ENCODE results near the gene LCE1E.

DNA sequence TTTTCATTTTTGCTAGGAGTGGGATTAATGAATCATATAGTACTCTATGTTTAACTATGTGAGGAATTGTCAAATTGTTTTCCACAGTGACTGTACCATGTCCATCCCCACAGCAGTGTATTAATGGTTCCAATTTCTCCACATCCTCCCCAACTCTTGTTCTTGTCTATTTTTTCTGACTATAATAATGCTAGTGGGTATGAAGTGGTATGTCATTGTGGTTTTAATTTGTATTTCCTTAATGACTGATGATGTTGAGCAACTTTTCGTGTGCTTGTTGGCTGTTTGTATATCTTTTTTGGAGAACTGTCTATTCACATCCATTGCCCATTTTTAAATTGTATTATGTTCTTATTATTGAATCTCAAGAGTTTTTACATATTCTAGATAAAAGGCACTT is 38.2 kb upstream of the LCE1E start:
- TF ChIP-seq, protein P1, sequence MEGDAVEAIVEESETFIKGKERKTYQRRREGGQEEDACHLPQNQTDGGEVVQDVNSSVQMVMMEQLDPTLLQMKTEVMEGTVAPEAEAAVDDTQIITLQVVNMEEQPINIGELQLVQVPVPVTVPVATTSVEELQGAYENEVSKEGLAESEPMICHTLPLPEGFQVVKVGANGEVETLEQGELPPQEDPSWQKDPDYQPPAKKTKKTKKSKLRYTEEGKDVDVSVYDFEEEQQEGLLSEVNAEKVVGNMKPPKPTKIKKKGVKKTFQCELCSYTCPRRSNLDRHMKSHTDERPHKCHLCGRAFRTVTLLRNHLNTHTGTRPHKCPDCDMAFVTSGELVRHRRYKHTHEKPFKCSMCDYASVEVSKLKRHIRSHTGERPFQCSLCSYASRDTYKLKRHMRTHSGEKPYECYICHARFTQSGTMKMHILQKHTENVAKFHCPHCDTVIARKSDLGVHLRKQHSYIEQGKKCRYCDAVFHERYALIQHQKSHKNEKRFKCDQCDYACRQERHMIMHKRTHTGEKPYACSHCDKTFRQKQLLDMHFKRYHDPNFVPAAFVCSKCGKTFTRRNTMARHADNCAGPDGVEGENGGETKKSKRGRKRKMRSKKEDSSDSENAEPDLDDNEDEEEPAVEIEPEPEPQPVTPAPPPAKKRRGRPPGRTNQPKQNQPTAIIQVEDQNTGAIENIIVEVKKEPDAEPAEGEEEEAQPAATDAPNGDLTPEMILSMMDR (IDR thresholded peaks at IDR 0.05), result no peak
- TF ChIP-seq POLR2AphosphoS5 (IDR thresholded peaks at IDR 0.05), result no peak

Data from transverse colon (tissue), 4 donors.